Measurements from ENCODE around the gene RNF168. TPM values are rescaled to one million over a fixed set of nuclear protein-coding genes. Genes with fewer than 3 reads are reported as not detected.

Gene RNF168
- total RNA-seq, 1 donor from 2014 or later = 19.8 TPM

GRCh38 chr3:196546537-196546936 lies 43.0 kb upstream of the RNF168 start:
- no peak overlapping the region for H3K4me3 Mint-ChIP-seq (ENCODE audit: unreplicated experiment)
- peaks cover 24% of the 10 kb centered on the region for H3K27me3 Mint-ChIP-seq (ENCODE audit: unreplicated experiment)
- H3K4me1 Mint-ChIP-seq (ENCODE audit: unreplicated experiment) = no peaks in the 10 kb centered on the region
- no peak overlapping the region for H3K27ac Mint-ChIP-seq (ENCODE audit: unreplicated experiment)
- DNase-seq (ENCODE audit: extremely low spot score, unreplicated experiment) = no peak
- peaks cover 7% of the 10 kb centered on the region for H3K9me3 Mint-ChIP-seq (ENCODE audit: unreplicated experiment)
- TF ChIP-seq, protein P1, sequence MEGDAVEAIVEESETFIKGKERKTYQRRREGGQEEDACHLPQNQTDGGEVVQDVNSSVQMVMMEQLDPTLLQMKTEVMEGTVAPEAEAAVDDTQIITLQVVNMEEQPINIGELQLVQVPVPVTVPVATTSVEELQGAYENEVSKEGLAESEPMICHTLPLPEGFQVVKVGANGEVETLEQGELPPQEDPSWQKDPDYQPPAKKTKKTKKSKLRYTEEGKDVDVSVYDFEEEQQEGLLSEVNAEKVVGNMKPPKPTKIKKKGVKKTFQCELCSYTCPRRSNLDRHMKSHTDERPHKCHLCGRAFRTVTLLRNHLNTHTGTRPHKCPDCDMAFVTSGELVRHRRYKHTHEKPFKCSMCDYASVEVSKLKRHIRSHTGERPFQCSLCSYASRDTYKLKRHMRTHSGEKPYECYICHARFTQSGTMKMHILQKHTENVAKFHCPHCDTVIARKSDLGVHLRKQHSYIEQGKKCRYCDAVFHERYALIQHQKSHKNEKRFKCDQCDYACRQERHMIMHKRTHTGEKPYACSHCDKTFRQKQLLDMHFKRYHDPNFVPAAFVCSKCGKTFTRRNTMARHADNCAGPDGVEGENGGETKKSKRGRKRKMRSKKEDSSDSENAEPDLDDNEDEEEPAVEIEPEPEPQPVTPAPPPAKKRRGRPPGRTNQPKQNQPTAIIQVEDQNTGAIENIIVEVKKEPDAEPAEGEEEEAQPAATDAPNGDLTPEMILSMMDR (IDR thresholded peaks at IDR 0.05) = no peak
- no peaks in the 10 kb centered on the region for H3K36me3 Mint-ChIP-seq (ENCODE audit: unreplicated experiment)

- peaks cover 24% of the 10 kb centered on the region for H3K27me3 Mint-ChIP-seq (ENCODE audit: unreplicated experiment)
- no peak overlapping the region for H3K4me3 Mint-ChIP-seq (ENCODE audit: unreplicated experiment)
- no peaks in the 10 kb centered on the region for H3K4me1 Mint-ChIP-seq (ENCODE audit: unreplicated experiment)
- H3K36me3 Mint-ChIP-seq (ENCODE audit: unreplicated experiment) = no peaks in the 10 kb centered on the region
- no peak overlapping the region for H3K27ac Mint-ChIP-seq (ENCODE audit: unreplicated experiment)
- TF ChIP-seq, protein P1 (IDR thresholded peaks at IDR 0.05) = no peak
- no peaks in the 10 kb centered on the region for H3K9me3 Mint-ChIP-seq (ENCODE audit: unreplicated experiment)
- DNase-seq (ENCODE audit: extremely low spot score, unreplicated experiment) = no peak
These were observed 41.0 kb upstream of the RNF168 start for GRCh38 chr3:196544491-196544992.

DNA sequence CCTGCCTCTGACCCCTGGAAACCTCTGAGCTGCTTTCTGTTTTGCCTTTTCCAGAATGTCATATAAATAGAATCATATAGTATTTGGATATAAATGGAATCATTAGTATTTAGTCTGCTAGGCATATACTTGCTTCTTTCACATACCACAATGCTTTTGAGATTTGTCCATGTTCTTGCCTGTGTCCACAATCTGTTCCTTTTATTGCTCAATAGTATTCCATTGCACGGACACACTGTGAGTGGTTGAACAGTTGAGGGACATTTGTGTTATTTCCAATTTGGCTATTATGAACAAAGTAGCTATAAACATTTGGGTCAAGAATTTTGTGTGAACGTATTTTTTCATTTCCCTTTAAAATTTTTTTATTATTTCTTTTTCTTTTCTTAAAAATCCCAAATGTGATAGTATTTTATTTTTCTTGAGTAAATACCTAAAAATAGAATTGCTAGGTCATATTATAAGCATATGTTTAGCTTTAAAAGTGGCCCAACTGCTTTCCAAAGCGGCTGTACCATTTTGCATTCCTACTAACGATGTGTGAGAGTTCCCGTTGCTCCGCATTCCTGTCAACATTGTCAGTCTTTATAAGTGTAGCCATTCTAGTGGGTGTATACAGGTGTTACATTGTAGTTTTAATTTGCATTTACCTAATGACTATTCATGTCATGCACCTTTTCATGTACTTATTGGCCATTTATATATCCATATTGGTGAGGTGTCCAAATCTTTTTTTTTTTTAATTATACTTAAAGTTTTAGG lies 38.3 kb upstream of the RNF168 start:
- DNase-seq (ENCODE audit: extremely low spot score, unreplicated experiment) = no peak
- Mint-ChIP-seq H3K27me3 (ENCODE audit: unreplicated experiment) (peaks cover 27% of the 10 kb centered on the region), H3K4me3 (ENCODE audit: unreplicated experiment) (no peak overlapping the region), H3K36me3 (ENCODE audit: unreplicated experiment) (no peaks in the 10 kb centered on the region), H3K9me3 (ENCODE audit: unreplicated experiment) (no peaks in the 10 kb centered on the region), H3K27ac (ENCODE audit: unreplicated experiment) (no peak overlapping the region), H3K4me1 (ENCODE audit: unreplicated experiment) (no peaks in the 10 kb centered on the region)
- TF ChIP-seq, protein P1 (IDR thresholded peaks at IDR 0.05) = no peak

- no peaks in the 10 kb centered on the region for H3K9me3 Mint-ChIP-seq (ENCODE audit: unreplicated experiment)
- H3K27me3 Mint-ChIP-seq (ENCODE audit: unreplicated experiment) = peaks cover 14% of the 10 kb centered on the region
- H3K27ac Mint-ChIP-seq (ENCODE audit: unreplicated experiment) = no peak overlapping the region
- H3K4me1 Mint-ChIP-seq (ENCODE audit: unreplicated experiment) = peaks cover 9% of the 10 kb centered on the region
- no peak overlapping the region for H3K4me3 Mint-ChIP-seq (ENCODE audit: unreplicated experiment)
- TF ChIP-seq, protein P1 (IDR thresholded peaks at IDR 0.05) = peak; percentile 64
- DNase-seq (ENCODE audit: extremely low spot score, unreplicated experiment) = no peak
- no peaks in the 10 kb centered on the region for H3K36me3 Mint-ChIP-seq (ENCODE audit: unreplicated experiment)
These were observed 33.9 kb upstream of the RNF168 start for GRCh38 chr3:196537319-196537984.

GRCh38 chr3:196533260-196533681 lies 29.7 kb upstream of the RNF168 start:
- Mint-ChIP-seq H3K4me1 (ENCODE audit: unreplicated experiment) (peaks cover 9% of the 10 kb centered on the region), H3K27me3 (ENCODE audit: unreplicated experiment) (peaks cover 11% of the 10 kb centered on the region), H3K27ac (ENCODE audit: unreplicated experiment) (no peak overlapping the region), H3K36me3 (ENCODE audit: unreplicated experiment) (no peaks in the 10 kb centered on the region), H3K9me3 (ENCODE audit: unreplicated experiment) (no peaks in the 10 kb centered on the region), H3K4me3 (ENCODE audit: unreplicated experiment) (no peak overlapping the region)
- TF ChIP-seq, protein P1 (IDR thresholded peaks at IDR 0.05) = no peak
- no peak for DNase-seq (ENCODE audit: extremely low spot score, unreplicated experiment)
